Osteoblast (primary cell): ENCODE measurements around the gene CD109. TPM values are rescaled to one million over a fixed set of nuclear protein-coding genes. Genes with fewer than 3 reads are reported as not detected.

Experiments
- DNase-seq: peaks from one replicate; pipeline ENCODE4 v3.0.0; 2011; ENCODE audit warnings: low spot score, mixed read lengths; ENCODE audit not compliant: insufficient read length; ENCODE audit errors: missing footprints
- H2AFZ ChIP-seq: 2 replicates; pipeline ENCODE4 v1.6.0; 2011; ENCODE audit warnings: mild to moderate bottlenecking, low read length
- H3K27ac ChIP-seq: 2 replicates; pipeline ENCODE4 v1.5.1; 2011; ENCODE audit warnings: mild to moderate bottlenecking, low read depth, low read length, moderate library complexity
- H3K27me3 ChIP-seq: 2 replicates; pipeline ENCODE4 v1.6.0; 2012; ENCODE audit warnings: mild to moderate bottlenecking, control low read depth, inconsistent platforms, low read length, moderate library complexity; ENCODE audit not compliant: insufficient read depth
- H3K36me3 ChIP-seq: 2 replicates; pipeline ENCODE4 v1.5.1; 2011; ENCODE audit warnings: mild to moderate bottlenecking, low read length, control low read depth, moderate library complexity; ENCODE audit not compliant: insufficient read depth
- H3K4me1 ChIP-seq: 2 replicates; pipeline ENCODE4 v1.5.1; 2011; ENCODE audit warnings: mild to moderate bottlenecking, low read length, control low read depth, moderate library complexity; ENCODE audit not compliant: insufficient read depth
- H3K4me2 ChIP-seq: 2 replicates; pipeline ENCODE4 v1.6.0; 2011; ENCODE audit warnings: mild to moderate bottlenecking, low read length; ENCODE audit not compliant: insufficient read depth
- H3K4me3 ChIP-seq: fragments of 200-600 bp; sonication (generic); 3 replicates; pipeline ENCODE4 v1.5.1; 2012; ENCODE audit warnings: mild to moderate bottlenecking, low read length, inconsistent platforms; ENCODE audit not compliant: insufficient read depth
- H3K79me2 ChIP-seq: 2 replicates; pipeline ENCODE4 v1.6.0; 2012; ENCODE audit warnings: mild to moderate bottlenecking, low read length, control low read depth, inconsistent platforms; ENCODE audit not compliant: insufficient read depth
- H3K9me3 ChIP-seq: 2 replicates; pipeline ENCODE4 v1.5.1; 2011; ENCODE audit warnings: low read depth, low read length, control low read depth
- H4K20me1 ChIP-seq: 2 replicates; pipeline ENCODE4 v1.6.0; 2012; ENCODE audit warnings: mild to moderate bottlenecking, low read length, control low read depth; ENCODE audit not compliant: insufficient read depth
- CTCF ChIP-seq: IDR thresholded peaks from 2 replicates; pipeline ENCODE4 v1.5.1; 2011; ENCODE audit warnings: mild to moderate bottlenecking, low read depth, low read length, moderate library complexity; ENCODE audit errors: extremely low read depth
- total RNA-seq: library from RNA; depleted of rRNA; stranded (reverse); fragments of >200 nt; gene quantifications from 2 replicates; pipeline ENCODE4 v1.2.3, GENCODE V29; 2012

CD109 gene
- total RNA-seq, 1 donor = 93.4 TPM

GRCh38 chr6:73666393-73666792, 29.6 kb upstream of the CD109 start:
- H3K4me1 ChIP-seq = peaks cover 8% of the 10 kb centered on the region
- DNase-seq = peak; percentile 34
- no peak overlapping the region for H3K4me3 ChIP-seq
- peak overlapping the region; percentile 18 for H3K4me2 ChIP-seq
- H2AFZ ChIP-seq = no peak overlapping the region
- no peak overlapping the region for H3K27ac ChIP-seq
- no peak for TF ChIP-seq CTCF
- H4K20me1 ChIP-seq = no peaks in the 10 kb centered on the region
- no peaks in the 10 kb centered on the region for H3K9me3 ChIP-seq
- no peaks in the 10 kb centered on the region for H3K79me2 ChIP-seq
- no peaks in the 10 kb centered on the region for H3K36me3 ChIP-seq
- H3K27me3 ChIP-seq = no peaks in the 10 kb centered on the region

GRCh38 chr6:73667798-73668197, 28.2 kb upstream of the CD109 start:
- no peak for TF ChIP-seq CTCF
- Histone ChIP-seq H3K27me3 (no peaks in the 10 kb centered on the region), H3K4me1 (peaks cover 8% of the 10 kb centered on the region), H3K27ac (no peak overlapping the region), H2AFZ (no peak overlapping the region), H3K4me2 (no peak overlapping the region), H3K79me2 (no peaks in the 10 kb centered on the region), H3K36me3 (no peaks in the 10 kb centered on the region), H3K9me3 (no peaks in the 10 kb centered on the region), H4K20me1 (no peaks in the 10 kb centered on the region), H3K4me3 (no peak overlapping the region)
- DNase-seq = no peak

GRCh38 chr6:73669005-73669404, 27.0 kb upstream of the CD109 start:
- no peak for DNase-seq
- TF ChIP-seq CTCF = no peak
- H3K27me3 ChIP-seq = no peaks in the 10 kb centered on the region

DNA sequence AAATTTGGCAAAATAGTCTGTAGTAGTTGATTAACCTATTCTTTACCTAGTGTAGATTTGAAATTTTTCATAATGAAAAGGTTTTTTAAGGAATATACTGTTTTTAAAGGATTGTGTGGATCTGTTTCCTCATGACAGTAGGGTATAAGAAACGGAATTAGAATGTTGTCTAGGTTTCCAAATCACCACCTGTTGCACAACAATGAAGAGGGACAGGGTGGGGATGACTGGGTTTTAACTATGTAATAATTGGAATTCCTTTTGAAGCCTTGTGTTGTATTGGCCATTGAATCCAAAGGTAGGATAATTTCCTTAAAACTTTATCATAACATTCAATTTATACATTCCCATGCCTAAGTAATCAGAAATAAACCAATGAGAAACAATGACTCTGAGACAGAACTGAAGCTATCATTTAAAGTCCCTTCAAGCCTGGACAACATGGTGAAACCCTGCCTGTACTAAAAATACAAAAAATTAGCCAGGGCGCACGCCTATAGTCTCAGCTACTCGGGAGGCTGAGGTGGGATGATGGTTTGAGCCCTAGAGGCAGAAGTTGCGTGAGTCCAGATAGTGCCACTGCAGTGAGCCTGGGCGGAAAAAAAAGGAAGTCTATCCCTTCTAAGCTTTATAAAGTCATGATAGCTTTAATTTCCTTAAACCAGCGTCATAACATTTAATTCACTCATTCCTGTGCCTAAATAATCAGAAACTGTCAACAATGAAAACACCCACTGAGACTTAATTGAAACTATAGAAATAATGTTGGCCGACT, 23.9 kb upstream of the CD109 start:
- H3K27me3 ChIP-seq = no peaks in the 10 kb centered on the region
- H3K4me3 ChIP-seq = no peak overlapping the region
- H3K9me3 ChIP-seq = no peaks in the 10 kb centered on the region
- no peaks in the 10 kb centered on the region for H3K4me1 ChIP-seq
- H2AFZ ChIP-seq = no peak overlapping the region
- H3K79me2 ChIP-seq = no peaks in the 10 kb centered on the region
- no peaks in the 10 kb centered on the region for H3K36me3 ChIP-seq
- no peak overlapping the region for H3K4me2 ChIP-seq
- no peak overlapping the region for H3K27ac ChIP-seq
- H4K20me1 ChIP-seq = no peaks in the 10 kb centered on the region
- no peak for TF ChIP-seq CTCF
- DNase-seq = peak; percentile 22

More at GRCh38 chr6:73669005-73669404, 27.0 kb upstream of the CD109 start:
- Histone ChIP-seq H2AFZ (no peak overlapping the region), H3K4me2 (no peak overlapping the region), H3K36me3 (no peaks in the 10 kb centered on the region), H3K4me1 (peaks cover 8% of the 10 kb centered on the region), H3K79me2 (no peaks in the 10 kb centered on the region), H3K27ac (no peak overlapping the region), H3K9me3 (no peaks in the 10 kb centered on the region), H3K4me3 (no peak overlapping the region), H4K20me1 (no peaks in the 10 kb centered on the region)
